ENCODE data around the gene ST8SIA2. TPM values are rescaled to one million over a fixed set of nuclear protein-coding genes. Genes with fewer than 3 reads are reported as not detected.

Gene ST8SIA2
- total RNA-seq, 1 donor from 2014 or later = not detected

GRCh38 chr15:92485441-92485840, 91.8 kb downstream of the ST8SIA2 start:
- DNase-seq (ENCODE audit: low spot score) = no peak

- DNase-seq (ENCODE audit: low spot score) = no peak
These were observed 99.0 kb downstream of the ST8SIA2 start for GRCh38 chr15:92492551-92493115.

- DNase-seq (ENCODE audit: low spot score) = no peak
These were observed 101.2 kb downstream of the ST8SIA2 start for GRCh38 chr15:92494806-92495336.

GRCh38 chr15:92495446-92495845, 101.8 kb downstream of the ST8SIA2 start:
- no peak for DNase-seq (ENCODE audit: low spot score)

- DNase-seq (ENCODE audit: low spot score) = no peak
These were observed 106.2 kb downstream of the ST8SIA2 start for GRCh38 chr15:92499731-92500530.

- no peak for DNase-seq (ENCODE audit: low spot score)
These were observed 108.7 kb downstream of the ST8SIA2 start for GRCh38 chr15:92502336-92502735.

GRCh38 chr15:92502930-92503857, 109.5 kb downstream of the ST8SIA2 start:
- DNase-seq (ENCODE audit: low spot score) = no peak

GRCh38 chr15:92503889-92504288, 110.2 kb downstream of the ST8SIA2 start:
- DNase-seq (ENCODE audit: low spot score) = no peak

- DNase-seq (ENCODE audit: low spot score) = no peak
These were observed 111.9 kb downstream of the ST8SIA2 start for GRCh38 chr15:92505611-92506010.

GRCh38 chr15:92506506-92506905, 112.8 kb downstream of the ST8SIA2 start:
- DNase-seq (ENCODE audit: low spot score) = no peak

GRCh38 chr15:92510163-92510882, 116.6 kb downstream of the ST8SIA2 start:
- DNase-seq (ENCODE audit: low spot score) = no peak

All from ureter (tissue), 1 donor.